Uterus (tissue), 4 donors: ENCODE measurements around the gene JOSD1. TPM values are rescaled to one million over a fixed set of nuclear protein-coding genes. Genes with fewer than 3 reads are reported as not detected.
A peak's percentile ranks its signal among the peaks of the same experiment; 100 is the strongest.

ENCODE experiments used
- DNase-seq, 2 donors: peaks; one replicate each; pipeline ENCODE4 v3.0.0-alpha.2; 2019 to 2020
- H3K27ac ChIP-seq, 2 donors: fragments of 200-600 bp; sonication (generic); 1 replicate in 1 of 2; 2 replicates in 1 of 2; pipeline ENCODE4 v1.5.1; 2016 to 2018
- H3K27me3 ChIP-seq, 2 donors: fragments of 200-600 bp; sonication (generic); one replicate each; pipeline ENCODE4 v1.5.1; 2018 to 2019; ENCODE audit warnings: control low read depth in 1 of 2
- H3K36me3 ChIP-seq, 2 donors: fragments of 200-600 bp; sonication (generic); one replicate each; pipeline ENCODE4 v1.5.1; 2019; ENCODE audit warnings: control low read depth in 1 of 2
- H3K4me1 ChIP-seq, 2 donors: fragments of 200-600 bp; sonication (generic); one replicate each; pipeline ENCODE4 v1.5.1; 2018 to 2019; ENCODE audit warnings: control low read depth in 1 of 2
- H3K4me3 ChIP-seq, 2 donors: fragments of 200-600 bp; sonication (generic); 1 replicate in 1 of 2; 2 replicates in 1 of 2; pipeline ENCODE4 v1.5.1; 2018 to 2019; ENCODE audit warnings: mild to moderate bottlenecking in 1 of 2
- H3K9me3 ChIP-seq, 2 donors: fragments of 200-600 bp; sonication (generic); one replicate each; pipeline ENCODE4 v1.5.1; 2019; ENCODE audit warnings: control low read depth in 1 of 2
- POLR2A ChIP-seq, 2 donors: fragments of 450-650 bp; IDR thresholded peaks; one replicate each; pipeline ENCODE4 v1.6.1; 2016; ENCODE audit warnings: antibody characterized with exemption in 2 of 2, mild to moderate bottlenecking in 1 of 2, moderate library complexity in 1 of 2
- intact Hi-C: fragments of 100-400 bp; cut with DNase I; formaldehyde crosslinking; loops from one replicate; pipeline ENCODE4 v1.15.1; 2023; ENCODE audit warnings: low total_unique reads
- total RNA-seq, 4 donors: library from RNA; depleted of rRNA in 3 of 4; stranded (reverse); fragments of >200 nt in 3 of 4; gene quantifications; one replicate each; pipeline versions ENCODE4 v1.1.0 to v1.2.4, GENCODE V29; 2014 to 2023
- TF ChIP-seq, protein P1 (sequence below), 4 experiments: fragments of 200-600 bp in 2 of 4; fragments of 450-650 bp in 2 of 4; sonication (generic) in 2 of 4; IDR thresholded peaks; one replicate each; pipeline ENCODE4 v1.5.1; 2016 to 2019; ENCODE audit warnings: antibody characterized with exemption in 4 of 4, mild to moderate bottlenecking in 2 of 4, moderate library complexity in 1 of 4
- donor health status: DM: yes; HTN: yes; CAD: no.

The JOSD1 gene
- total RNA-seq, 4 donors from 2014 or later: 24.4 to 57.9 (median 40.2) TPM

DNA sequence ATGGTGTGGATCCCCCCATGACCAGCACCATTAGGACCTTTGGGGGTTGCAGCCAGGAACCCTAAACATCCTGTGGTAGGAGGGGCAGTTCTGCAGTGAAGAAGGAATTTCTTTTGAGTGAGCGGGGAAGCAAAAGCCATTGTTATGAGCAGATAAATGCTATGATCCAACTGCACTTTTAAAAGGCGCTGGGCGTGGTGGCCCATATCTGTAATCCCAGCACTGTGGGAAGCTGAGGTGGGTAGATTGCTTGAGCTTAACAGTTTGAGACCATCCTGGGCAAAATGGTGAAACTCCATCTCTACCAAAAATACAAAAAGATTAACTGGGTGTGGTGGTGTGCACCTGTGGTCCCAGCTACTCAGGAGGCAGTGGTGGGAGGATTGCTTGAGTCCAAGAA, 24.9 kb downstream of the JOSD1 start:
- no peak for DNase-seq
- Histone ChIP-seq H3K27me3 (no peaks in the 10 kb centered on the region), H3K4me3 (no peak overlapping the region), H3K36me3 (no peaks in the 10 kb centered on the region), H3K9me3 (no peaks in the 10 kb centered on the region), H3K27ac (no peak overlapping the region), H3K4me1 (no peaks in the 10 kb centered on the region)
- intact Hi-C loops: no loop called here
- TF ChIP-seq, protein P1, sequence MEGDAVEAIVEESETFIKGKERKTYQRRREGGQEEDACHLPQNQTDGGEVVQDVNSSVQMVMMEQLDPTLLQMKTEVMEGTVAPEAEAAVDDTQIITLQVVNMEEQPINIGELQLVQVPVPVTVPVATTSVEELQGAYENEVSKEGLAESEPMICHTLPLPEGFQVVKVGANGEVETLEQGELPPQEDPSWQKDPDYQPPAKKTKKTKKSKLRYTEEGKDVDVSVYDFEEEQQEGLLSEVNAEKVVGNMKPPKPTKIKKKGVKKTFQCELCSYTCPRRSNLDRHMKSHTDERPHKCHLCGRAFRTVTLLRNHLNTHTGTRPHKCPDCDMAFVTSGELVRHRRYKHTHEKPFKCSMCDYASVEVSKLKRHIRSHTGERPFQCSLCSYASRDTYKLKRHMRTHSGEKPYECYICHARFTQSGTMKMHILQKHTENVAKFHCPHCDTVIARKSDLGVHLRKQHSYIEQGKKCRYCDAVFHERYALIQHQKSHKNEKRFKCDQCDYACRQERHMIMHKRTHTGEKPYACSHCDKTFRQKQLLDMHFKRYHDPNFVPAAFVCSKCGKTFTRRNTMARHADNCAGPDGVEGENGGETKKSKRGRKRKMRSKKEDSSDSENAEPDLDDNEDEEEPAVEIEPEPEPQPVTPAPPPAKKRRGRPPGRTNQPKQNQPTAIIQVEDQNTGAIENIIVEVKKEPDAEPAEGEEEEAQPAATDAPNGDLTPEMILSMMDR (IDR thresholded peaks at IDR 0.05): no peak
- TF ChIP-seq POLR2A (IDR thresholded peaks at IDR 0.05): no peak

DNA sequence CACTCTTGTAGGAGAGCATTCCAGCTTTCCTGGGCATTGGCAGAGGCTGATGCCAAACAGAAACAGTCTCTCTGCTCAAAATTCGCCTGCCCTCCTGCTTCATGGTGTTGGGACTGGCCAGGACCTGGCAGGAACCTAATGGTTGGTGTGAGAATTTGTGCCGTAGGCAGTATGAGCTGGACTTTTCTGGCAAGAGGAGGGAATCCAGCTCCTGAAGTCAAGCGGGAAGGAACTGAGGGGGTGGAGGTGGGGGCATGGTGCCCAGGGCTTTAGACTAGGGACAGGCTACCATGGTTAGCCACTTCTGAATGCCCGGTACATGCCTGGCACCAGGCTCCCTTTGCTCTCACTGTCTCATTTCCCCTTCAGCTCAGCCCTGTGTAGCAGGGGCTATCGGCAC, 25.9 kb downstream of the JOSD1 start:
- H3K27me3 ChIP-seq: no peaks in the 10 kb centered on the region
- no peak overlapping the region for H3K4me3 ChIP-seq
- intact Hi-C loops: no loop called here
- no peaks in the 10 kb centered on the region for H3K9me3 ChIP-seq
- H3K4me1 ChIP-seq: no peaks in the 10 kb centered on the region
- DNase-seq: no peak
- H3K27ac ChIP-seq: no peak overlapping the region
- TF ChIP-seq POLR2A (IDR thresholded peaks at IDR 0.05): no peak
- TF ChIP-seq, protein P1 (IDR thresholded peaks at IDR 0.05): no peak
- H3K36me3 ChIP-seq: no peaks in the 10 kb centered on the region

DNA sequence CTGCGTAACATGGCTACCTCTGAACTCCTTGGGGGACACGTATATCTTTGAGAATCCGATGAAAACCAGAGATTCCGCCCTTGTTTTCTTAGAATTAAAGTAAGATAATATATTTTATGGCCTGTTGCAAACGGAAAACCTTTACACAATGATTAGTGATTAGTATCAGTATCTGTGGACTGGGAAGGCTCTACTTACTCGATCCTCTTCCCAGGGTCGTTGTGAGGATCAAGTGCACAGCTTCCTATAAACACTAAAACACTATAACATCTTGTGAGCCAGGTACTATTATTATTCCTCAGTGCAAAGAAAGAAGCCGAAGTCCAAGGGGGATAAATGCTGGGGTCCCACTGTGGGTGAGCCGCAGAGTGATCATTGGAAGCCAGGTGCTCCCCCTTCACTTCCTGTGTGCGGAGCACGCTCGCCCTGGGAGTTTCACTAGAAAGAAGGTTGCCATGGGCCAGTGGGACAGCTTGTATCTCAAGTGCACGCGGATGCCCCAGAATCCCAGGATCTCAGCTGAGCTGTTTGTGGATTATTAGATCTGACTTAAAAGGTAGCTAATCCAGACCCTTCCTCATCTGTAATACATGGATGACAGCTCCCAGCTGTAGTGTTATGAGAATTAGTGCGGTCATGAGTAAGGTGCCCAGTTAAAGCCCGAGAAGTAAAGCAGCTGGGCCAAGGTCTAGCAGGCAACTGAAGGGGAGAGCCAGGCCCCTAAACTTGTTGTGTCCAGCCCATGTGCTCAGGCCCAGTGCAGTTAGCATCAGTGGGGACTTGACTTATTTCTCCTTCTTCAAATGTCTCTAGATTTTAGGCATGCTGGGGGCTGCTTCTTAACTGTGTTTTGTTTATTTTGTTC, 43.5 kb downstream of the JOSD1 start:
- H3K4me1 ChIP-seq: no peaks in the 10 kb centered on the region
- TF ChIP-seq, protein P1 (IDR thresholded peaks at IDR 0.05): no peak
- TF ChIP-seq POLR2A (IDR thresholded peaks at IDR 0.05): no peak
- peak overlapping the region; percentile 83 to 93 for H3K27ac ChIP-seq
- DNase-seq: no peak
- intact Hi-C loops: no loop called here
- no peaks in the 10 kb centered on the region for H3K36me3 ChIP-seq
- no peaks in the 10 kb centered on the region for H3K27me3 ChIP-seq
- peak overlapping the region; percentile 90 to 91 for H3K4me3 ChIP-seq
- no peaks in the 10 kb centered on the region for H3K9me3 ChIP-seq

DNA sequence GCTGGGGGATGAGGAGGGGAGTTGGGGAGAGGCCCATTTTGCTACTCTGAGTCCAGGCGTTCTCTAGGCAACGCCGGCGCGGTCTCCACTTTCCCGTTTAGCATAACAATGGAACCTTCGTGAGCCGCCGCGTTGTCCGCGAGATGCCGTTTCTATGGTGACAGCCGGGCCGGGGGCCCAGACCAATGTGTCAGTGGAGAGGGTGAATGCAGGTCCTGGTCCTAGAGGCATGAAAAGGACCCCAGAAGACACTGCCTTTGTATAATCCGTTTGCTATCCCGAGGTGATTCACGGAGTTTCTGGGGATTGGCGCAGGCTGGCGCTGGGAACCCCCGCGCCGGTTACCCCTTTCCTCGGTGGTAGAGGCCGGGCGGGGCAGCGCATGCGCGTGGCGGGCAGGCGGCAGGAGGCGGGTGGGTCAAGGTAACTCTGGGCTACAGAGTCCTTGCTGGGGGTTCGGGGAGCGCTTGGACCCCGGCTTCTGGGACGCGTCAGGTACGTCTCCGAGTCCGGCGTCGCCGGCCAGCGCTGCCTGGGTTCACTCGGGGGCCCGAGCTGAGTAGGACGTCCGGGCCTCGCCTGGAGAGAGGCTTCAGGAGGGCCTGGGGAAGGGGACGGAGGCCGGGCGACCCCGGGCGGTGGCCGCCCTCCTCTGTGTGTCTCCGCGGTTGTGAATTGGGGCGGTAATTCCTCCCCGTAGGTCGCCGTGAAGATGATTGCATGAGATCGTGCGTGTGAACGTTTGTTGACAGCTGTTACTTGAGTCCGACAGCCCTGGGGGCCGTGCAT, 44.3 kb downstream of the JOSD1 start, which contains the start of the genes CBY1 and FAM227A:
CBY1 (plus strand) TSS at position 383 of the 789 bp plus-strand sequence. CDS start 11,417 bp downstream, outside the sequence.
FAM227A (minus strand) TSS at position 137 of the 789 bp plus-strand sequence. CDS start 6,224 bp downstream, outside the sequence.
- TF ChIP-seq POLR2A (IDR thresholded peaks at IDR 0.05): peak; percentile 30 to 67
- TF ChIP-seq, protein P1 (IDR thresholded peaks at IDR 0.05): peak in 1 of 4 experiments; percentile 7
- Histone ChIP-seq H3K36me3 (no peaks in the 10 kb centered on the region), H3K4me3 (peak within 1 kb of the TSS; percentile 90 to 91), H3K27ac (peak within 1 kb of the TSS; percentile 83 to 93), H3K9me3 (no peaks in the 10 kb centered on the region), H3K27me3 (no peaks in the 10 kb centered on the region), H3K4me1 (no peaks in the 10 kb centered on the region)
- DNase-seq: peak; percentile 84 to 85
- intact Hi-C loops: no loop called here
